RWPE1 (cell line): Measurements from ENCODE around the gene CHST5.

Source experiments
- CTCF ChIA-PET: fragments of 350-600 bp; sonication (Branson Sonifier 250); formaldehyde crosslinking; extraction: SDS; loops from one replicate; lab custom pipeline; 2021; lab: Yijun Ruan, JAX
- POLR2A ChIA-PET: fragments of 400-600 bp; formaldehyde crosslinking; extraction: SDS; loops from one replicate; lab custom pipeline; 2020; ENCODE audit warnings: antibody characterized with exemption; ENCODE audit not compliant: low non-redundant PET; lab: Yijun Ruan, JAX
- DNase-seq: peaks from one replicate; pipeline ENCODE4 v3.0.0; 2012; ENCODE audit warnings: low spot score
- H3K27ac ChIP-seq: fragments of 450-650 bp; 2 replicates; pipeline ENCODE4 v1.5.1; 2017
- TF ChIP-seq, protein P1 (sequence below): fragments of 450-650 bp; conservative IDR thresholded peaks from 2 replicates; pipeline ENCODE4 v1.5.1; 2017; ENCODE audit warnings: low read depth, mild to moderate bottlenecking

Gene CHST5

DNA sequence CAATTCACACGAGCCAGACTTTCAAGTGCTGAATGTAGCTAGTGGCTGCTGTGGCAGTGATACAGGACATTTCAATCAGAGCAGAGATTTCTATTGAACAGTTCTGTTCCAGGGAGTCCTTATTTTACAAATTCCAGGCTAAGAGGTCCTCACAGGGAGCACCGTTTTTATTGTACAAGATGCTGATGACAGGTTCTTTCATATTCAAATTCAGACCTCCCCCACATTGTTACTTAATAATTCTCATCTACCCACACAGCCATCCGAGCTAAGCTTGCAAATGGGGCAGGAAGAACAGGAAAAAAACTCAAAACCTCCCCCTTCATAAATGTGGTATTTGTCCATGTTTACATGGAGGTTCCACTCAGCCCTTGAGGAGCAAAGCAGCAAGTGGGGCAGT is 40.0 kb upstream of the CHST5 start:
- POLR2A ChIA-PET: no interaction called here
- CTCF ChIA-PET: interaction anchor here (1.0 kb wide), 1 partner anchor 374 kb away, joined by 8 read pairs; no protein-coding TSS in a partner anchor
- TF ChIP-seq, protein P1, sequence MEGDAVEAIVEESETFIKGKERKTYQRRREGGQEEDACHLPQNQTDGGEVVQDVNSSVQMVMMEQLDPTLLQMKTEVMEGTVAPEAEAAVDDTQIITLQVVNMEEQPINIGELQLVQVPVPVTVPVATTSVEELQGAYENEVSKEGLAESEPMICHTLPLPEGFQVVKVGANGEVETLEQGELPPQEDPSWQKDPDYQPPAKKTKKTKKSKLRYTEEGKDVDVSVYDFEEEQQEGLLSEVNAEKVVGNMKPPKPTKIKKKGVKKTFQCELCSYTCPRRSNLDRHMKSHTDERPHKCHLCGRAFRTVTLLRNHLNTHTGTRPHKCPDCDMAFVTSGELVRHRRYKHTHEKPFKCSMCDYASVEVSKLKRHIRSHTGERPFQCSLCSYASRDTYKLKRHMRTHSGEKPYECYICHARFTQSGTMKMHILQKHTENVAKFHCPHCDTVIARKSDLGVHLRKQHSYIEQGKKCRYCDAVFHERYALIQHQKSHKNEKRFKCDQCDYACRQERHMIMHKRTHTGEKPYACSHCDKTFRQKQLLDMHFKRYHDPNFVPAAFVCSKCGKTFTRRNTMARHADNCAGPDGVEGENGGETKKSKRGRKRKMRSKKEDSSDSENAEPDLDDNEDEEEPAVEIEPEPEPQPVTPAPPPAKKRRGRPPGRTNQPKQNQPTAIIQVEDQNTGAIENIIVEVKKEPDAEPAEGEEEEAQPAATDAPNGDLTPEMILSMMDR: no peak
- DNase-seq: no peak
- H3K27ac ChIP-seq: no peak overlapping the region

DNA sequence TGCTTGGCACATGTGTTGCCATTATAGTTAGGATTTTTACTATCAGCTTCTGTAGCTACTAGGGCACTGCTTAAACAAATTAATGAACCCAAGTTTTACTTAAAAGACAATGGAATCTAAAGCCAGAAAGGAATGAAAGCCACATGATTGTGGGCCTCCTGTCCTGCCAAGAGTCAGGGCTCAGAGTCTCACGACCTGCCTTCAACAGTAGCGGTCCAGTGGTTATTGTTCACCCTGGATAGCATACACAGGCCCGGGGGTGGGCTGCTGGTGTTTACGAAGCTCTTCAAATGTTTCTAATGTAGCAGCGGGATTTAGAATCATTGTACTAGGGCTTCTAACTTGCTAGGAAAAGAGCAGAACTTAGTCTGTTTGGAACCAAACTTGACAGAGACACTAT is 38.0 kb upstream of the CHST5 start:
- TF ChIP-seq, protein P1: no peak
- CTCF ChIA-PET: interaction anchor here (1.1 kb wide), 1 partner anchor 56 kb away, joined by 5 read pairs; no protein-coding TSS in a partner anchor
- H3K27ac ChIP-seq: no peak overlapping the region
- no peak for DNase-seq
- POLR2A ChIA-PET: no interaction called here

DNA sequence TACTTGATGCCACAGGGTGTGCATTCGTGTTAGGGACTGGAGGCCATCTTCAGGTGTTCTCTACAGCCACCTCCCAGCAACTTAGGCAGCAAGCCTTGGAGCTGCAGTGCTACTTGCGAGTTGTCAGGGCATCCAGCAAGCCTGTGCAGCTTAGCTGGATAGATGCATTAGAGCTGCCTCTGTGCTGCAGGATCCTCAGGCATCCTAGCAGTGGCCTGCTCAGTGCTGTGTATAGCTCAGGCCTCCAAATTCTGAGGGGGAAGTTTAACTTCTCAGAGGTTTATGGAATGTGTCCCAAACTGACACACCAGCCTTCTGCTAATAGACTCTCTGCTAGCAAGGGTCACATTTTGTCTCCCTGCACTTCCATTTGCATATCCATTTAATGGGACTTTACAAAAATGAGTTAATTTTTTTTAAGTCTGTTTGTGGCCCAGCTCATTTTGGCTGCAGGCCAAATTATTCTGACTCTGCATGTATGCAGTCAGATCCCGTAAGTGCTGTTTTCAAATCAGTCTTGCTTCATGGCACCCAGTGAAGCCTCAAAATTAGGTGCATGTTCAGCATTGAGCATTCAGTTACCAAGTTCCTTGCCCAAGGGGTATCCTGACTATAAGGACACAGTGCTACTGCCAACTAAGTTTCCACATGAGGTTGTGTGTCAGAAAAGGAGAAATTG is 37.1 kb upstream of the CHST5 start:
- TF ChIP-seq, protein P1: no peak
- CTCF ChIA-PET: no interaction called here
- H3K27ac ChIP-seq: no peak overlapping the region
- POLR2A ChIA-PET: no interaction called here
- no peak for DNase-seq

DNA sequence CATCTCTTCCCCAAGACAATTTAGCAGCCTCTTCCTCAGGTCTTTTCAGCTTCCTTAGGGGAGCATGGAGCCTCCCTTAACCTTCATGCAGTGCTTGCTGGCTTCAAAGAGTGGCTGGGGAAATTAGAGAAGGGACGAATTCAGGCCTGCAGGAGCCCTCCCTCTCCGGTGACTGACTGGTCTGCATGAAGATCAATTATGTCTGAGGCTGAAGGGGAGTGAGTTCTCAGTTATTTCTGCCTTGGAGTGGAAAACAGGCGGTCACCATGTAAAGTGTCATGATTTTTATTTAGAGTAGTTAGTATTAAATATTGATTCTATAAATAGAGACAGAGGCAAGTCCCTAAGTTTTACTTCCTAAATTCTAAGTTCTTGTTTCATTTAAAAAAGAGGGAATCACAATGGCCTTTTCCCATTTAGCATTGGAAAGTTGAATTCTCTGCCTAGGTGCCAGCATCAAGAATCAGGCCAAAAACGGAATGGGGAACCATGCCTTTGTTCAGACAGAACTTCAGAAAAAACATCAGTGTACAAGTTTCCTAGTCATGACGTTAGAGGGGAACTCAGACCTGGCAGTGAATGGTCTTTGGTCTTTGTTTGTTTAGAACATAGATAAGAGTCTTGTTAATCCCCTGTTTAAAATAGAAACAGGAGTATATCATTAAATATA is 34.6 kb upstream of the CHST5 start:
- CTCF ChIA-PET: no interaction called here
- H3K27ac ChIP-seq: no peak overlapping the region
- TF ChIP-seq, protein P1: no peak
- no peak for DNase-seq
- POLR2A ChIA-PET: no interaction called here

DNA sequence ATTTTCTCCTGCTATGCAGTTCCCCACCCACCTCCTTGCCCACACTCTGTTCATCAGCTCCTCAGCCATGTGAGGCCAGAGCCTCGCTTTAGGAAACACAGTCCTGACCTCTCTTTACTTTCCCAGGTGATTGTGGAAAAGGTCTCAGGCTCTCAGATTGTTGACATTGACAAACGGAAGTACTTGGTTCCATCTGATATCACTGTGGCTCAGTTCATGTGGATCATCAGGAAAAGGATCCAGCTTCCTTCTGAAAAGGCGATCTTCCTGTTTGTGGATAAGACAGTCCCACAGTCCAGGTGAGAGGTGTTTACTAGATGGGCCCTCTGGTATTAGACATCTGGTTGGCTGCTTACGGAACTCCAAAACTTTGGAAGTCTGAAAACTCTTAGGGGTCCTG is 32.0 kb upstream of the CHST5 start:
- H3K27ac ChIP-seq: no peak overlapping the region
- ChIA-PET CTCF (no interaction called here), POLR2A (no interaction called here)
- no peak for DNase-seq
- TF ChIP-seq, protein P1: no peak

DNA sequence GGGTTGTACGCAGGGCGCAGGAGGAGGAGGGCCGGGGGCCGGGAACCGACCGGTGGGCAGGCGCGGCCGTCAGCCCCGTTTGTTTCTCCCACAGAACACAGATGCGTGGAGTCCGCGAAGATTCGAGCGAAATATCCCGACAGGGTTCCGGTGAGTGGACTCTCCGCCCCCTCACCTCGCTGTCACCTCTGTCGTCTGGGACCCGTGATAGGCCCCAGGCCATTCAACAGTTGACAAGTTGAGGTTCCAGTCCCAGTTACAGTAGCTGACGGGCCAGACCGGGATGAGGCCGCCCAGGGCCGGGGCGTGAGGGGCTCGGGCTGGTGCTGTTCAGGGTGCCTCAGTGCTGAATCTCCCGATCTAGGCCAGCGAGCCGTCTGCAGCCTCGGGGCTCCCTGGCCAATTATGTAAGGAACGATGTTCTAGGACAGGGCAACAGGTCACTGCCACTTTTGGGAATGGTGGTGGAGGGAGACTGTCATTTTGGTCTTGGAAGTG is 30.9 kb upstream of the CHST5 start:
- peak overlapping the region; percentile 66 for H3K27ac ChIP-seq
- POLR2A ChIA-PET: no interaction called here
- CTCF ChIA-PET: interaction anchor here (0.6 to 1.7 kb wide), 2 partner anchors 102 to 103 kb away, joined by 3 to 4 read pairs; no protein-coding TSS in a partner anchor
- TF ChIP-seq, protein P1: no peak
- peak; percentile 12 for DNase-seq
